ENCODE data around the gene MMP11. TPM values are rescaled to one million over a fixed set of nuclear protein-coding genes. Genes with fewer than 3 reads are reported as not detected.

Gene MMP11
- total and polyA plus RNA-seq, 2 of the 13 experiments (the other 11 are each of a cell fraction or from before 2014, with no cell fraction given): 8.9 to 28.6 TPM

DNA sequence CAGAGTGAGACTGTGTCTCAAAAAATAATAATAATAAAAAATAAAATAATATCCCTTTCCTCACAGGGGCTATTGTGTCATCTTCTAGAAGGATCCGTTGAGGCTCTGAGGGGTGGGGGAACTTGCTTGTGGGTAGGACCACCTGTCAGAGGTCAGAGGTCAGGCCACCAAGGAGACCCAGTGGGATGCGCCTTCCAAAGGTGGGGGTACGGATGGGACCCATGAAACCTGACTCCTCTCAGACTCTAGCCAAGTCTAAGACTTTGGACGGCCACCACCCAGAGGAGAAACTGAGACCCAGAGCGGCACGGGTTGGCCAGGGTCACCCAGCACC, 367 bp upstream of the MMP11 start (continued):
- TF ChIP-seq NR2F1 (CRISPR knock-in tag; IDR thresholded peaks at IDR 0.05) (peak in 1 of 2 experiments; percentile 41; a peak in 1 of 4 replicates), ZNF777 (CRISPR knock-in tag; IDR thresholded peaks at IDR 0.05) (0 out of 2 replicates have a peak, but pooled peaks have one; percentile 36), ATF7-NPFF (CRISPR knock-in tag; IDR thresholded peaks at IDR 0.05; ENCODE audit: low read depth) (0 out of 2 replicates have a peak, but pooled peaks have one; percentile 3), AHR (CRISPR knock-in tag; IDR thresholded peaks at IDR 0.05) (no peak)
- TF ChIP-seq, protein P1, sequence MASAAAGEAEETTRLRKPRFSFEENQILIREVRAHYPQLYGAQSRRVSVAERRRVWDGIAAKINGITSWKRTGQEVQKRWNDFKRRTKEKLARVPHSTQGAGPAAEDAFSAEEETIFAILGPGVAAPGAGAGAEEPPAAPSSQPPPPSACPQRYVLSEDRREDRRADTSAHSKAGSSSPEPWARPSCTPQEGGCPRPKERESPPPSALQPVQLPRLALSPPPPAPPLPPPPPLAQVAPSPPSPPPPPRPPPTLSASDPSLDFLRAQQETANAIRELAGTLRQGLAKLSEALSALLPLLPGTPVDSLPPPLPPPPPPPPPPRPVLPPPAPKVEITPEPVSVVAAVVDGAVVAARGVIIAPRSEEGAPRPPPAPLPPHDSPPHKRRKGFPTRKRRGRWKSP (CRISPR knock-in tag; IDR thresholded peaks at IDR 0.05): no peak

DNA sequence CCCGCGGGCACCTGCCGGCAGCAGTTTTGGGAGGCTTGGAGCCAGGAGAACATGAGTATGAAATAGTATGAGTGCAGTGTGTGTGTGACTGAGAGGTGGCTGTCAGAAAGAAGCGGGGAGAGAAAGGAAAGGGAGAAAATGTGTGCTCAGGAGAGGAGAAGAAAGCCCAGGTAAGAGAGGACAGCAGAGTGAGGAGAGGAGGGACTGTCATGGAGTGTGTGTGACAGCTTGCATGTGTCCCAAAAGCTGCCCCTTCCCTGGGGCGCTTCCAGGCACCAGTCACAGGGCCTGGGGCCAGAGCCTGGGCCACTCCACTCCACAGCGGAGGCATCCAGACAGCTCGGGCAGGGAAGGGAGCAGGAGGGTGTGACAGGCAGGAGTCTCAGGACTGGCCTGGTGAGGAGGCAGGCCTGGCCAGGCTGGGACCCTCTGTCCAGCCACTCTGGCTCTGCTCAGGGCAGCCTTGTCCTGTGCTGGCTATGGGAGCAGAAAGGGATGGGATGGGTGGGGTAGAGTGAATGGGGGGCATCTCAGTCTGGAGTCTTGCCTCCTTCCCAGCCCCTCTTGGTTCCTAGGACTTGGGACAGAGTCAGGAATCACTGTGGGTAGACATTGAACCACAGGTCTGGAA, 949 bp downstream of the MMP11 start:
- H3K27me3 ChIP-seq (ENCODE audit: control insufficient read depth in 1 of 2, insufficient read depth in 2 of 2, low read length in 2 of 2): no peaks in the 10 kb centered on the region; a peak in 1 of 5 replicates
- H3K36me3 ChIP-seq (replicated peaks in 1 of 2; ENCODE audit: control insufficient read depth in 1 of 2, insufficient read depth in 2 of 2, low read length in 2 of 2): no peaks in the 10 kb centered on the region
- DNase-seq (ENCODE audit: low spot score) (no peak), ATAC-seq (peak; percentile 58), FAIRE-seq (no peak)
- CTCF ChIA-PET (ENCODE audit: low intra/inter-chr PET ratio, low total read pairs): no interaction called here
- 2% methylated on average over 4 of the region's 7 CpGs for WGBS (ENCODE audit: low lambda C conversion rate)
- no peaks in the 10 kb centered on the region for H3K9me3 ChIP-seq (ENCODE audit: low read length)
- BruUV-seq (replicated peaks): TSS peak; percentile 65
- in situ Hi-C loops (cut with HindIII; ENCODE audit: extremely low pct_ligation_motif_present, low pct_unique_long_range_greater_than_20kb): no loop called here
- H3K79me2 ChIP-seq (ENCODE audit: insufficient read depth, low read length): peaks cover 2% of the 10 kb centered on the region
- POLR2A ChIA-PET: interaction anchor here (0.5 to 6.6 kb wide), 18 partner anchors 8 to 237 kb away, joined by 3 to 201 read pairs (median 7); partner anchors contain the start of genes C22orf15, CABIN1, MIF and SLC2A11
- peak overlapping the region; percentile 71 to 90 (median 75) for H3K4me3 ChIP-seq (replicated peaks in 1 of 3; ENCODE audit: insufficient read depth in 1 of 3, low read depth in 2 of 3, low read length in 3 of 3)
- peak overlapping the region; percentile 85 for H3K9ac ChIP-seq (ENCODE audit: insufficient read depth, low read depth, low read length)
- no peaks in the 10 kb centered on the region for H4K20me1 ChIP-seq (ENCODE audit: insufficient read depth, low read length)
- H2AFZ ChIP-seq (ENCODE audit: low read length): no peak overlapping the region
- peak overlapping the region; percentile 90 for H3K4me2 ChIP-seq (ENCODE audit: low read depth, low read length)
- H3K27ac ChIP-seq (ENCODE audit: extremely low read length, insufficient read depth, low read length): peak overlapping the region; percentile 75
- intact Hi-C loops (cut with micrococcal nuclease; ENCODE audit: unreplicated experiment): loop anchor here (1.0 kb wide), 1 partner anchor 11 kb away; no protein-coding TSS in a partner anchor
- peaks cover 82% of the 10 kb centered on the region for H3K4me1 ChIP-seq (ENCODE audit: insufficient read depth, low read length)
- no peak for TF ChIP-seq JUN (CRISPR knock-in tag; IDR thresholded peaks at IDR 0.05)
- no peak for TF ChIP-seq ZNF446 (CRISPR knock-in tag; IDR thresholded peaks at IDR 0.05)
- TF ChIP-seq, protein P2, sequence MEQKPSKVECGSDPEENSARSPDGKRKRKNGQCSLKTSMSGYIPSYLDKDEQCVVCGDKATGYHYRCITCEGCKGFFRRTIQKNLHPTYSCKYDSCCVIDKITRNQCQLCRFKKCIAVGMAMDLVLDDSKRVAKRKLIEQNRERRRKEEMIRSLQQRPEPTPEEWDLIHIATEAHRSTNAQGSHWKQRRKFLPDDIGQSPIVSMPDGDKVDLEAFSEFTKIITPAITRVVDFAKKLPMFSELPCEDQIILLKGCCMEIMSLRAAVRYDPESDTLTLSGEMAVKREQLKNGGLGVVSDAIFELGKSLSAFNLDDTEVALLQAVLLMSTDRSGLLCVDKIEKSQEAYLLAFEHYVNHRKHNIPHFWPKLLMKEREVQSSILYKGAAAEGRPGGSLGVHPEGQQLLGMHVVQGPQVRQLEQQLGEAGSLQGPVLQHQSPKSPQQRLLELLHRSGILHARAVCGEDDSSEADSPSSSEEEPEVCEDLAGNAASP (CRISPR knock-in tag; IDR thresholded peaks at IDR 0.05; ENCODE audit: borderline replicate concordance): no peak
- TF ChIP-seq ZNF17 (CRISPR knock-in tag; IDR thresholded peaks at IDR 0.05): no peak
- TF ChIP-seq, protein P3, sequence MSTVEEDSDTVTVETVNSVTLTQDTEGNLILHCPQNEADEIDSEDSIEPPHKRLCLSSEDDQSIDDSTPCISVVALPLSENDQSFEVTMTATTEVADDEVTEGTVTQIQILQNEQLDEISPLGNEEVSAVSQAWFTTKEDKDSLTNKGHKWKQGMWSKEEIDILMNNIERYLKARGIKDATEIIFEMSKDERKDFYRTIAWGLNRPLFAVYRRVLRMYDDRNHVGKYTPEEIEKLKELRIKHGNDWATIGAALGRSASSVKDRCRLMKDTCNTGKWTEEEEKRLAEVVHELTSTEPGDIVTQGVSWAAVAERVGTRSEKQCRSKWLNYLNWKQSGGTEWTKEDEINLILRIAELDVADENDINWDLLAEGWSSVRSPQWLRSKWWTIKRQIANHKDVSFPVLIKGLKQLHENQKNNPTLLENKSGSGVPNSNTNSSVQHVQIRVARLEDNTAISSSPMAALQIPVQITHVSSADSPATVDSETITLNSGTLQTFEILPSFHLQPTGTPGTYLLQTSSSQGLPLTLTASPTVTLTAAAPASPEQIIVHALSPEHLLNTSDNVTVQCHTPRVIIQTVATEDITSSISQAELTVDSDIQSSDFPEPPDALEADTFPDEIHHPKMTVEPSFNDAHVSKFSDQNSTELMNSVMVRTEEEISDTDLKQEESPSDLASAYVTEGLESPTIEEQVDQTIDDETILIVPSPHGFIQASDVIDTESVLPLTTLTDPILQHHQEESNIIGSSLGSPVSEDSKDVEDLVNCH (CRISPR knock-in tag; IDR thresholded peaks at IDR 0.05): 0 out of 2 replicates have a peak, but pooled peaks have one; percentile 60
- TF ChIP-seq, protein P4, sequence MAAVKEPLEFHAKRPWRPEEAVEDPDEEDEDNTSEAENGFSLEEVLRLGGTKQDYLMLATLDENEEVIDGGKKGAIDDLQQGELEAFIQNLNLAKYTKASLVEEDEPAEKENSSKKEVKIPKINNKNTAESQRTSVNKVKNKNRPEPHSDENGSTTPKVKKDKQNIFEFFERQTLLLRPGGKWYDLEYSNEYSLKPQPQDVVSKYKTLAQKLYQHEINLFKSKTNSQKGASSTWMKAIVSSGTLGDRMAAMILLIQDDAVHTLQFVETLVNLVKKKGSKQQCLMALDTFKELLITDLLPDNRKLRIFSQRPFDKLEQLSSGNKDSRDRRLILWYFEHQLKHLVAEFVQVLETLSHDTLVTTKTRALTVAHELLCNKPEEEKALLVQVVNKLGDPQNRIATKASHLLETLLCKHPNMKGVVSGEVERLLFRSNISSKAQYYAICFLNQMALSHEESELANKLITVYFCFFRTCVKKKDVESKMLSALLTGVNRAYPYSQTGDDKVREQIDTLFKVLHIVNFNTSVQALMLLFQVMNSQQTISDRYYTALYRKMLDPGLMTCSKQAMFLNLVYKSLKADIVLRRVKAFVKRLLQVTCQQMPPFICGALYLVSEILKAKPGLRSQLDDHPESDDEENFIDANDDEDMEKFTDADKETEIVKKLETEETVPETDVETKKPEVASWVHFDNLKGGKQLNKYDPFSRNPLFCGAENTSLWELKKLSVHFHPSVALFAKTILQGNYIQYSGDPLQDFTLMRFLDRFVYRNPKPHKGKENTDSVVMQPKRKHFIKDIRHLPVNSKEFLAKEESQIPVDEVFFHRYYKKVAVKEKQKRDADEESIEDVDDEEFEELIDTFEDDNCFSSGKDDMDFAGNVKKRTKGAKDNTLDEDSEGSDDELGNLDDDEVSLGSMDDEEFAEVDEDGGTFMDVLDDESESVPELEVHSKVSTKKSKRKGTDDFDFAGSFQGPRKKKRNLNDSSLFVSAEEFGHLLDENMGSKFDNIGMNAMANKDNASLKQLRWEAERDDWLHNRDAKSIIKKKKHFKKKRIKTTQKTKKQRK (IDR thresholded peaks at IDR 0.05; ENCODE audit: low read length): no peak
- TF ChIP-seq ZNF326 (CRISPR knock-in tag; IDR thresholded peaks at IDR 0.05; ENCODE audit: borderline replicate concordance): no peak
- no peak for TF ChIP-seq ZNF678 (CRISPR knock-in tag; IDR thresholded peaks at IDR 0.05)
- no peak for TF ChIP-seq MTA3 (CRISPR knock-in tag; IDR thresholded peaks at IDR 0.05)
